GM23338 (cell line): ENCODE data around the gene YIPF5.

ENCODE experiments used
- CREB1 ChIP-seq: fragments of 250-450 bp; sonication (Bioruptor Pico); IDR thresholded peaks from 2 replicates; pipeline ENCODE4 v1.5.0; 2020; ENCODE audit warnings: low read depth, mild to moderate bottlenecking, moderate library complexity
- EZH2 ChIP-seq: fragments of 200-600 bp; sonication (generic); IDR thresholded peaks from one replicate; pipeline ENCODE4 v1.8.0; 2017; ENCODE audit warnings: antibody characterized with exemption, mild to moderate bottlenecking, low read depth; ENCODE audit not compliant: unreplicated experiment
- EZH2phosphoT487 ChIP-seq: fragments of 200-600 bp; sonication (generic); IDR thresholded peaks from one replicate; pipeline ENCODE4 v1.8.1; 2018; ENCODE audit warnings: antibody characterized with exemption; ENCODE audit not compliant: unreplicated experiment
- JUNB ChIP-seq: IDR thresholded peaks from one replicate; pipeline ENCODE4 v1.6.1; 2016; ENCODE audit warnings: antibody characterized with exemption; ENCODE audit not compliant: unreplicated experiment
- NANOG ChIP-seq: IDR thresholded peaks from 2 replicates; pipeline ENCODE4 v1.6.1; 2016; ENCODE audit warnings: antibody characterized with exemption, borderline replicate concordance
- POLR2AphosphoS5 ChIP-seq: IDR thresholded peaks from 2 replicates; pipeline ENCODE4 v1.6.1; 2016; ENCODE audit warnings: antibody characterized with exemption, low read depth
- STAT1 ChIP-seq: IDR thresholded peaks from one replicate; pipeline ENCODE4 v1.6.1; 2016; ENCODE audit warnings: antibody characterized with exemption; ENCODE audit not compliant: unreplicated experiment
- ZNF114 ChIP-seq: fragments of 250-450 bp; sonication (Bioruptor Pico); IDR thresholded peaks from 2 replicates; pipeline ENCODE4 v1.5.0; 2020; ENCODE audit warnings: mild to moderate bottlenecking, moderate library complexity
- ZNF331 ChIP-seq: fragments of 250-450 bp; sonication (Bioruptor Pico); IDR thresholded peaks from 2 replicates; pipeline ENCODE4 v1.5.0; 2020; ENCODE audit warnings: low read depth, mild to moderate bottlenecking, moderate library complexity
- TF ChIP-seq, protein P1 (sequence below), 2 experiments: fragments of 200-600 bp in 1 of 2; sonication (generic) in 1 of 2; conservative IDR thresholded peaks; 2 replicates each; pipeline versions ENCODE4 v1.5.1 to v1.6.1; 2016 to 2017; ENCODE audit warnings: antibody characterized with exemption in 2 of 2, low read depth in 2 of 2, mild to moderate bottlenecking in 2 of 2, moderate library complexity in 1 of 2
- TF ChIP-seq, protein P2 (sequence below): IDR thresholded peaks from one replicate; pipeline ENCODE4 v1.6.1; 2018; ENCODE audit warnings: antibody characterized with exemption; ENCODE audit not compliant: unreplicated experiment
- TF ChIP-seq, protein P3 (sequence below): fragments of 250-450 bp; sonication (Bioruptor Pico); IDR thresholded peaks from 2 replicates; pipeline ENCODE4 v1.5.0; 2020; ENCODE audit warnings: mild to moderate bottlenecking, moderate library complexity

DNA sequence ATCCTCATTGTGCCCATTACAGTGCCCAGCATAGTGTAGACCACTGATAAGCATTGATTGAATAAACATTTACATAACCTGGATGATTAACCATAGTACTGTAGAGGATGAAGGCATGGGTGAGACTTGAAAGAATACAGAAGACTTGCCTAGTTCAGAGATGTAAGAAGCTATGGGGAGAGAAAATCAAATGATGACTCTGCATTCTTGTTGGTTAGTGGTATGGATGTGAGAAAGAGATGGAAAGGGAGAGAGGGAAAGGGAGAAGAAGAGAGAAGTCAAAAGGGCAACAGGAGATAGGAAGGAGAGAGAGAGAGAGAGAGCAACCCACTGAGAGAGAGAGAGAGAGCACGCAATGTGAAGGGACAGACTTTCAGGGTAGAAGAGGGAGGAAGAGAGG, 26.8 kb downstream of the YIPF5 start:
- TF ChIP-seq EZH2 (no peak), EZH2phosphoT487 (no peak), NANOG (no peak), CREB1 (CRISPR knock-in tag) (no peak), POLR2AphosphoS5 (no peak), STAT1 (no peak), ZNF331 (CRISPR knock-in tag) (no peak), ZNF114 (CRISPR knock-in tag) (no peak), JUNB (no peak)
- TF ChIP-seq, protein P1, sequence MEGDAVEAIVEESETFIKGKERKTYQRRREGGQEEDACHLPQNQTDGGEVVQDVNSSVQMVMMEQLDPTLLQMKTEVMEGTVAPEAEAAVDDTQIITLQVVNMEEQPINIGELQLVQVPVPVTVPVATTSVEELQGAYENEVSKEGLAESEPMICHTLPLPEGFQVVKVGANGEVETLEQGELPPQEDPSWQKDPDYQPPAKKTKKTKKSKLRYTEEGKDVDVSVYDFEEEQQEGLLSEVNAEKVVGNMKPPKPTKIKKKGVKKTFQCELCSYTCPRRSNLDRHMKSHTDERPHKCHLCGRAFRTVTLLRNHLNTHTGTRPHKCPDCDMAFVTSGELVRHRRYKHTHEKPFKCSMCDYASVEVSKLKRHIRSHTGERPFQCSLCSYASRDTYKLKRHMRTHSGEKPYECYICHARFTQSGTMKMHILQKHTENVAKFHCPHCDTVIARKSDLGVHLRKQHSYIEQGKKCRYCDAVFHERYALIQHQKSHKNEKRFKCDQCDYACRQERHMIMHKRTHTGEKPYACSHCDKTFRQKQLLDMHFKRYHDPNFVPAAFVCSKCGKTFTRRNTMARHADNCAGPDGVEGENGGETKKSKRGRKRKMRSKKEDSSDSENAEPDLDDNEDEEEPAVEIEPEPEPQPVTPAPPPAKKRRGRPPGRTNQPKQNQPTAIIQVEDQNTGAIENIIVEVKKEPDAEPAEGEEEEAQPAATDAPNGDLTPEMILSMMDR (conservative IDR thresholded peaks at IDR 0.05; ENCODE audit: low read depth in 2 of 2), result no peak
- TF ChIP-seq, protein P2, sequence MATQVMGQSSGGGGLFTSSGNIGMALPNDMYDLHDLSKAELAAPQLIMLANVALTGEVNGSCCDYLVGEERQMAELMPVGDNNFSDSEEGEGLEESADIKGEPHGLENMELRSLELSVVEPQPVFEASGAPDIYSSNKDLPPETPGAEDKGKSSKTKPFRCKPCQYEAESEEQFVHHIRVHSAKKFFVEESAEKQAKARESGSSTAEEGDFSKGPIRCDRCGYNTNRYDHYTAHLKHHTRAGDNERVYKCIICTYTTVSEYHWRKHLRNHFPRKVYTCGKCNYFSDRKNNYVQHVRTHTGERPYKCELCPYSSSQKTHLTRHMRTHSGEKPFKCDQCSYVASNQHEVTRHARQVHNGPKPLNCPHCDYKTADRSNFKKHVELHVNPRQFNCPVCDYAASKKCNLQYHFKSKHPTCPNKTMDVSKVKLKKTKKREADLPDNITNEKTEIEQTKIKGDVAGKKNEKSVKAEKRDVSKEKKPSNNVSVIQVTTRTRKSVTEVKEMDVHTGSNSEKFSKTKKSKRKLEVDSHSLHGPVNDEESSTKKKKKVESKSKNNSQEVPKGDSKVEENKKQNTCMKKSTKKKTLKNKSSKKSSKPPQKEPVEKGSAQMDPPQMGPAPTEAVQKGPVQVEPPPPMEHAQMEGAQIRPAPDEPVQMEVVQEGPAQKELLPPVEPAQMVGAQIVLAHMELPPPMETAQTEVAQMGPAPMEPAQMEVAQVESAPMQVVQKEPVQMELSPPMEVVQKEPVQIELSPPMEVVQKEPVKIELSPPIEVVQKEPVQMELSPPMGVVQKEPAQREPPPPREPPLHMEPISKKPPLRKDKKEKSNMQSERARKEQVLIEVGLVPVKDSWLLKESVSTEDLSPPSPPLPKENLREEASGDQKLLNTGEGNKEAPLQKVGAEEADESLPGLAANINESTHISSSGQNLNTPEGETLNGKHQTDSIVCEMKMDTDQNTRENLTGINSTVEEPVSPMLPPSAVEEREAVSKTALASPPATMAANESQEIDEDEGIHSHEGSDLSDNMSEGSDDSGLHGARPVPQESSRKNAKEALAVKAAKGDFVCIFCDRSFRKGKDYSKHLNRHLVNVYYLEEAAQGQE, result no peak
- TF ChIP-seq, protein P3, sequence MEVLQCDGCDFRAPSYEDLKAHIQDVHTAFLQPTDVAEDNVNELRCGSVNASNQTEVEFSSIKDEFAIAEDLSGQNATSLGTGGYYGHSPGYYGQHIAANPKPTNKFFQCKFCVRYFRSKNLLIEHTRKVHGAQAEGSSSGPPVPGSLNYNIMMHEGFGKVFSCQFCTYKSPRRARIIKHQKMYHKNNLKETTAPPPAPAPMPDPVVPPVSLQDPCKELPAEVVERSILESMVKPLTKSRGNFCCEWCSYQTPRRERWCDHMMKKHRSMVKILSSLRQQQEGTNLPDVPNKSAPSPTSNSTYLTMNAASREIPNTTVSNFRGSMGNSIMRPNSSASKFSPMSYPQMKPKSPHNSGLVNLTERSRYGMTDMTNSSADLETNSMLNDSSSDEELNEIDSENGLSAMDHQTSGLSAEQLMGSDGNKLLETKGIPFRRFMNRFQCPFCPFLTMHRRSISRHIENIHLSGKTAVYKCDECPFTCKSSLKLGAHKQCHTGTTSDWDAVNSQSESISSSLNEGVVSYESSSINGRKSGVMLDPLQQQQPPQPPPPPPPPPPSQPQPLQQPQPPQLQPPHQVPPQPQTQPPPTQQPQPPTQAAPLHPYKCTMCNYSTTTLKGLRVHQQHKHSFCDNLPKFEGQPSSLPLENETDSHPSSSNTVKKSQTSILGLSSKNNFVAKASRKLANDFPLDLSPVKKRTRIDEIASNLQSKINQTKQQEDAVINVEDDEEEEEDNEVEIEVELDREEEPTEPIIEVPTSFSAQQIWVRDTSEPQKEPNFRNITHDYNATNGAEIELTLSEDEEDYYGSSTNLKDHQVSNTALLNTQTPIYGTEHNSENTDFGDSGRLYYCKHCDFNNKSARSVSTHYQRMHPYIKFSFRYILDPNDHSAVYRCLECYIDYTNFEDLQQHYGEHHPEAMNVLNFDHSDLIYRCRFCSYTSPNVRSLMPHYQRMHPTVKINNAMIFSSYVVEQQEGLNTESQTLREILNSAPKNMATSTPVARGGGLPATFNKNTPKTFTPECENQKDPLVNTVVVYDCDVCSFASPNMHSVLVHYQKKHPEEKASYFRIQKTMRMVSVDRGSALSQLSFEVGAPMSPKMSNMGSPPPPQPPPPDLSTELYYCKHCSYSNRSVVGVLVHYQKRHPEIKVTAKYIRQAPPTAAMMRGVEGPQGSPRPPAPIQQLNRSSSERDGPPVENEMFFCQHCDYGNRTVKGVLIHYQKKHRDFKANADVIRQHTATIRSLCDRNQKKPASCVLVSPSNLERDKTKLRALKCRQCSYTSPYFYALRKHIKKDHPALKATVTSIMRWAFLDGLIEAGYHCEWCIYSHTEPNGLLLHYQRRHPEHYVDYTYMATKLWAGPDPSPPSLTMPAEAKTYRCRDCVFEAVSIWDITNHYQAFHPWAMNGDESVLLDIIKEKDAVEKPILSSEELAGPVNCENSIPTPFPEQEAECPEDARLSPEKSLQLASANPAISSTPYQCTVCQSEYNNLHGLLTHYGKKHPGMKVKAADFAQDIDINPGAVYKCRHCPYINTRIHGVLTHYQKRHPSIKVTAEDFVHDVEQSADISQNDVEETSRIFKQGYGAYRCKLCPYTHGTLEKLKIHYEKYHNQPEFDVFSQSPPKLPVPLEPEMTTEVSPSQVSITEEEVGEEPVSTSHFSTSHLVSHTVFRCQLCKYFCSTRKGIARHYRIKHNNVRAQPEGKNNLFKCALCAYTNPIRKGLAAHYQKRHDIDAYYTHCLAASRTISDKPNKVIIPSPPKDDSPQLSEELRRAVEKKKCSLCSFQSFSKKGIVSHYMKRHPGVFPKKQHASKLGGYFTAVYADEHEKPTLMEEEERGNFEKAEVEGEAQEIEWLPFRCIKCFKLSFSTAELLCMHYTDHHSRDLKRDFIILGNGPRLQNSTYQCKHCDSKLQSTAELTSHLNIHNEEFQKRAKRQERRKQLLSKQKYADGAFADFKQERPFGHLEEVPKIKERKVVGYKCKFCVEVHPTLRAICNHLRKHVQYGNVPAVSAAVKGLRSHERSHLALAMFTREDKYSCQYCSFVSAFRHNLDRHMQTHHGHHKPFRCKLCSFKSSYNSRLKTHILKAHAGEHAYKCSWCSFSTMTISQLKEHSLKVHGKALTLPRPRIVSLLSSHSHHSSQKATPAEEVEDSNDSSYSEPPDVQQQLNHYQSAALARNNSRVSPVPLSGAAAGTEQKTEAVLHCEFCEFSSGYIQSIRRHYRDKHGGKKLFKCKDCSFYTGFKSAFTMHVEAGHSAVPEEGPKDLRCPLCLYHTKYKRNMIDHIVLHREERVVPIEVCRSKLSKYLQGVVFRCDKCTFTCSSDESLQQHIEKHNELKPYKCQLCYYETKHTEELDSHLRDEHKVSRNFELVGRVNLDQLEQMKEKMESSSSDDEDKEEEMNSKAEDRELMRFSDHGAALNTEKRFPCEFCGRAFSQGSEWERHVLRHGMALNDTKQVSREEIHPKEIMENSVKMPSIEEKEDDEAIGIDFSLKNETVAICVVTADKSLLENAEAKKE (CRISPR knock-in tag), result no peak
